Mucosa of stomach (tissue), 1 donor: Measurements from ENCODE around the gene CHSY1.

Experiments used
- H3K27me3 ChIP-seq: one replicate; pipeline ENCODE4 v1.7.0; 2013; ENCODE audit warnings: mild to moderate bottlenecking, low read length; ENCODE audit not compliant: control insufficient read depth, insufficient read depth
- H3K36me3 ChIP-seq: one replicate; pipeline ENCODE4 v1.7.0; 2013; ENCODE audit warnings: low read length; ENCODE audit not compliant: control insufficient read depth, insufficient read depth
- H3K4me1 ChIP-seq: one replicate; pipeline ENCODE4 v1.7.0; 2013; ENCODE audit warnings: mild to moderate bottlenecking, low read length; ENCODE audit not compliant: control insufficient read depth, insufficient read depth
- H3K4me3 ChIP-seq: one replicate; pipeline ENCODE4 v1.7.0; 2013; ENCODE audit warnings: low read length
- H3K9ac ChIP-seq: one replicate; pipeline ENCODE4 v1.7.0; 2013; ENCODE audit warnings: mild to moderate bottlenecking, low read length, moderate library complexity
- H3K9me3 ChIP-seq: one replicate; pipeline ENCODE4 v1.7.0; 2013; ENCODE audit warnings: mild to moderate bottlenecking, low read length, moderate library complexity; ENCODE audit not compliant: control insufficient read depth
- donor health status: Pancreatic carcinoma.

Gene CHSY1

DNA sequence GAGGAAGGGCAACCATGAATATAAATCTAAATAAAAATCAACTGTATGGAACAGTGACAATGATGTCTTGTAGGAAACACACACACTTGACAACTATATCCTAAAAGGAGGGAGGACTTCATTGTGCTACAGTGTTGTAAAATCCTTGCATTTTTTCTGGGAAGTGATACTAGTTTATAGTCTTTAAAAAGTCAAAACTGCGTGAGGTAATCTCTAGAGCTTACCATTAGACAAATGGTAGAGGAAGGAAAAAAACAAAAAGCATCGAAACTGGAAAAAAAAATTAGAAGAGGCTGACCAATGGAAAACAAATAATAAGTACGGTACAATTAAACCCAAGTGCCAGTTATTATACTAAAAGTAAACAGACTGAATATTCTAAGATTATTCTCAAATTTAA is 38.7 kb downstream of the CHSY1 start:
- Histone ChIP-seq H3K9me3 (no peaks in the 10 kb centered on the region), H3K9ac (no peak overlapping the region), H3K4me3 (no peak overlapping the region), H3K27me3 (no peaks in the 10 kb centered on the region), H3K36me3 (no peaks in the 10 kb centered on the region), H3K4me1 (peaks cover 7% of the 10 kb centered on the region)

DNA sequence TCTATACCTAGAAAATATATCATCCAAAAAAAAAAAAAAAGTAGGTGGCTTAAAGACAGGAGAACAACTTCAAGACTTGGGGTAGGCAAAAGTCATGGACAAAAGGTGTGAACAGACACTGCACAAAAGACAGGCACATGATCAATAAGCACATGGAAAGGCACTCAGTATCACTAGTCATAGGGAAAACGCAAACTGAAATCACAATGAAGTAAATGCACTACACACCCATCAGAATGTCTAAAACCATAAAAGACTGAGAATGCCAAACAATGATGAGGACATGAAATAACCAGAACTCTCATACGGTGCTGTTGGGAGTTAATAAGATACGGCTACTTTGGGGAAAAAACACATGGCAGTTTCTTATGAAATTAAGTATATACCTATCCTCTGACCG is 40.0 kb downstream of the CHSY1 start:
- Histone ChIP-seq H3K27me3 (no peaks in the 10 kb centered on the region), H3K9me3 (no peaks in the 10 kb centered on the region), H3K4me1 (no peaks in the 10 kb centered on the region), H3K4me3 (no peak overlapping the region), H3K36me3 (no peaks in the 10 kb centered on the region), H3K9ac (no peak overlapping the region)

- Histone ChIP-seq H3K9ac (no peak overlapping the region), H3K27me3 (no peaks in the 10 kb centered on the region), H3K9me3 (no peaks in the 10 kb centered on the region), H3K4me1 (no peaks in the 10 kb centered on the region), H3K4me3 (no peak overlapping the region), H3K36me3 (no peaks in the 10 kb centered on the region)
Measured at GRCh38 chr15:101210466-101210865, 41.4 kb downstream of the CHSY1 start.

DNA sequence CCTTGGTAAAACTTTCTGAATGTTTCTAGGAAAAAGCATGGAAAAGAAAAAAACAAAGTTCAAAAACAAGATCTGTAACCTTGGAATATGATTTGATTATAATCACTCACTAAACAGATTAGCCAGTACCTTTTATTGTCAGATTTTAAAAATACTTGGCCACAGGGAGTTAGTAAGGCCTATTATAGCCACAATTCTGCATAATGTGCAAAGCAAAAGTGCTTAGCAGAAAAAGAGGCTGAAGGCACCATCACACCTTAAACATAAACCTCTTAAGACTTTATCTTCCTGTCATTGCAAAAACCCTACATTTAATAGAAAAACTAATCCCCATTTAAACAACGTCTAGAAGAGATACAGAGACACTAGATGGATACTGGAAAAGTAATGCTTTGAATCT is 41.8 kb downstream of the CHSY1 start:
- no peak overlapping the region for H3K4me3 ChIP-seq
- no peaks in the 10 kb centered on the region for H3K36me3 ChIP-seq
- no peaks in the 10 kb centered on the region for H3K27me3 ChIP-seq
- no peak overlapping the region for H3K9ac ChIP-seq
- H3K9me3 ChIP-seq: no peaks in the 10 kb centered on the region
- H3K4me1 ChIP-seq: no peaks in the 10 kb centered on the region

DNA sequence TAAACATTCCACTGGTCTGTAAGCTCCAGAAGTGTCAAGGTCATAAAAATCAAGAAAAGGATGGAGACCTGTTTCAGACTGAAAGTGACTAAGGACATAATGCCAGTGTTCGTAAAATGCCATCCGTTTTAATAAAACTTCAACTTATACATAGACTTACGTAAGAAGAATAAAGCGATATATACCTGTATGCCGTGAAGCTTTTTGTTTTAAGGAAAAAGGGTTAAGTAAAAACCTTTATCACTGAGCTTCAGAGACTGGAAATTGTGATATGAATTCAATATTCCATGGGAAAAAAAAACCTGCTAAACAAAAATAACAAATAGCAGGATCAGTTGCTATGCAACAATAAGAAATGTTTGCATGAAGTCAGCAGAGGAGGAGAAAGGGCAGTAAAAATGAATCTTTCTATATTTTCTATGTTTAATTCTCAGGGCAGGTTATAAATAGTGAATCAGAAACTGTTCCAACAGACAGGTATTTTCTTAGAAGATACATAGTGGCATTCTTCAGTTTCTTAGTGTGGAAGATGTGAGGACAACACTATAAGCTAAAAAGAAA is 42.5 kb downstream of the CHSY1 start:
- no peaks in the 10 kb centered on the region for H3K9me3 ChIP-seq
- no peaks in the 10 kb centered on the region for H3K36me3 ChIP-seq
- H3K9ac ChIP-seq: no peak overlapping the region
- no peaks in the 10 kb centered on the region for H3K4me1 ChIP-seq
- H3K4me3 ChIP-seq: no peak overlapping the region
- H3K27me3 ChIP-seq: no peaks in the 10 kb centered on the region

DNA sequence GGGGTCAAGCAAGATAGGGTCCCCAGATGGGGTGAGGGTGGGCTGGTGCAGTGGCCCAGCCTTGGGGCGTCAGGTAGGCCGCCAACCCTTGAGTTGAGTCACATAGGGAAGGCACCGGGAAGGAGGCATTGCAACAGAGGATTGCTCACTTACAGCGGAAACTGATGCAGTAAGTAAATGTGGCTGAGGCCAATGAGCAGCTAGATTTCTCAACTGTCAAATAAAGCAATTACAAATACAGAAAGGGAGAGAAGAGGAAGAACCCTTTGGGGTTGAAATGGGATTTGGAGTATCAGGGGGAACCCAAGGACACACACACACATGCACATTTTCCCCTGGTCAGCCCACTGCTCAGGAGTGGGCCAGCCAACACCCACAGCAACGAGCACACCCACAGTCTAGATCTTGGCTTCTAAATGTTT is 44.0 kb downstream of the CHSY1 start:
- no peaks in the 10 kb centered on the region for H3K4me1 ChIP-seq
- H3K9me3 ChIP-seq: no peaks in the 10 kb centered on the region
- no peaks in the 10 kb centered on the region for H3K27me3 ChIP-seq
- no peak overlapping the region for H3K9ac ChIP-seq
- H3K36me3 ChIP-seq: no peaks in the 10 kb centered on the region
- no peak overlapping the region for H3K4me3 ChIP-seq

- Histone ChIP-seq H3K27me3 (no peaks in the 10 kb centered on the region), H3K9ac (no peak overlapping the region), H3K36me3 (no peaks in the 10 kb centered on the region), H3K4me1 (peaks cover 8% of the 10 kb centered on the region), H3K9me3 (no peaks in the 10 kb centered on the region), H3K4me3 (no peak overlapping the region)
Measured at GRCh38 chr15:101206176-101206591, 45.7 kb downstream of the CHSY1 start.

DNA sequence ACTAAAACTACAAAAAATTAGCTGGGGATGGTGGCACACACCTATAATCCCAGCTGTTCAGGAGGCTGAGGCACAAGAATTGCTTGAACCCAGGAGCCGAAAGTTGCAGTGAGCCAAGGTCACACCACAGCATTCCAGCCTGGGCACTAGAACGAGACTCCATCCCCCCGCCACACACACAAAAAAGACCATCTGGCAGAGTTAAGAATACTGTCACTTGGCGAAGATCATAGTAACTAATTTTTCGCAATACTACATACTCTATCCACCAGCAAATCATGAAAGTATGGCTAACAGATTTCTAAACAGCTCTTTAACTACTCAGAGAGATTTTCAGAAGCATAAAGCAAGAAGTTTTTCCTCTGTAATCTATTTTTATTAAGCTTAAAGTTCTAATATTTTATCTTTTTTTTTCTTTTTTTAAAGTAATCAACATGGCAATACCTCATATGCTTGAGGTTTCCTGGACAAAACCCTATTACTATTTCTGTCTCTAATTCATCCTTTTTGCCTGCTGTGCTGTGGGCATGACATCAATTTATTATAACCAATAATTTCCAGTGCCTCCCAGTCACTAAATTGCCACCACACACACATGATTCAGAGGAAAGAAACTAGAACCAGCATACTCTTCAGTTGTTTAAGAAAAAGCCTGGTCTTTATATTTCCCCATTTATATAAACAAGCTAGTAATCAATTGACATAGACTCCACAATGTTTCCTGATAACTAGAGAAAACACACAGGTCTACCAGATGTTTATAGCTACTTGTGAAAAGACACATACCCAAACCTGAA is 46.9 kb downstream of the CHSY1 start:
- H3K36me3 ChIP-seq: no peaks in the 10 kb centered on the region
- H3K9ac ChIP-seq: no peak overlapping the region
- H3K4me1 ChIP-seq: peaks cover 9% of the 10 kb centered on the region
- H3K27me3 ChIP-seq: no peaks in the 10 kb centered on the region
- H3K4me3 ChIP-seq: no peak overlapping the region
- no peaks in the 10 kb centered on the region for H3K9me3 ChIP-seq

GRCh38 chr15:101203607-101204189 is 48.1 kb downstream of the CHSY1 start:
- Histone ChIP-seq H3K4me1 (peaks cover 9% of the 10 kb centered on the region), H3K27me3 (no peaks in the 10 kb centered on the region), H3K9ac (no peak overlapping the region), H3K4me3 (no peak overlapping the region), H3K9me3 (no peaks in the 10 kb centered on the region), H3K36me3 (no peaks in the 10 kb centered on the region)

DNA sequence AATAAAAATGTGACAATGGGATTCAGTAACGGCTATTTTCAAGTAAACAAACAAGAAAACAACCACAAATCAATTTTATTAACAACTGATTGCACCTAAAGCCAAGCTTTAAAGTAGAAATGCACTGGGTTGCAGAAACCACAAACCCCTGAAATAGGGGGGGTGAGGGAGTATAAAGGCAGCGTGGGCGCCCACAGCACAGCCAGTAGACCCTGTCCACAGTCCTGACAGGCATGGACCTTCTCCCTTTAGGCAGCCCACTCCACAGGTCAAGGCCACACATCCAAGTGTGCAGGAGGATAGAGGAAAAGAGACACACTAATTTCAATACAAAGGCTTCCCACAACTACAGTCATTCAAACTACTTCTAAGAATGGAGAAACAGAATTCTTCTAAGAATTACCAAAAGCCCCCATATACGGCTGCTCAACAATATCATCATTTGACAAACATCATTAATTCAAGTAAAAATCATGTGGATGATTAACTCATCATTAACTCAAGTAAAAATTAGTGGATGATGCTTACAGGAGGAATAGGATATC is 48.7 kb downstream of the CHSY1 start:
- Histone ChIP-seq H3K4me1 (peaks cover 9% of the 10 kb centered on the region), H3K27me3 (no peaks in the 10 kb centered on the region), H3K9me3 (no peaks in the 10 kb centered on the region), H3K36me3 (no peaks in the 10 kb centered on the region), H3K9ac (no peak overlapping the region), H3K4me3 (no peak overlapping the region)

DNA sequence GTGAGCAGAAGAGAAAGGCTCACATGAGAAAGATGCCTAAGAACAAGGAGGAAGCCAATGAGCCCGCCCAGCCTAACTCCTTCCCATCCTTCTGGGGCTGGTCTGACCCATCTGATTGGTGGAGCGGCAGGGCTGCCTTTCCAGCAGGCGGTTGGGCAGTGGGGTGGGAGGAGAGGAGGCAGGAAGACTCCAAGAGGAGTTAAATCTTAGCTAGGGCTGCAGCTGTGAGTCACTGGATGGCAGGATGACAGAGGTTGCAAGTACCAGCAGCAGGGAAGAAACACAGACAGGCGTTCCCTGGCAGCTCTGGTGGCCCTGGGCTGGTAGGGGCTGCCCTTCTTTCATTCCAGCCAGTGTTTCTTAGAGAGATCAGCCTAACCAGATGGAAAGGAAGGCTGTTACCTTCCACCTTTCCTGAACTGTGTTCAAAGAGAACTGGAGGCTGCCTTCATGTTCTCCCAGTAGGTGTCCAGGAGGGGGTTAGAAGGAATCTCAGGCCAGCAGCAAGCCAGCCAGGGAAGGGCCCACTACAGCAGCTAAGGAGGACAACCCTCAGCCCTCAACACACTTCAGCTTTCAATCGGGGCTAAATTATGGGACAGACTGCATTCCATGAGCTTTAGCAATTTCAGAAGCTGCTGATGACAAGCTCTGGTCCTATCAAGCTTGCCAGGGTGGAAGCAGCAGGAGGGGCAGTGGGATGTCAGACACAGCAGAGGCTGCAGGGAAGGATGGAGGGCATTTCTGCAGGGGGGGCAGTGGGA is 50.3 kb downstream of the CHSY1 start:
- Histone ChIP-seq H3K36me3 (no peaks in the 10 kb centered on the region), H3K4me1 (peaks cover 9% of the 10 kb centered on the region), H3K9ac (no peak overlapping the region), H3K27me3 (no peaks in the 10 kb centered on the region), H3K4me3 (no peak overlapping the region), H3K9me3 (no peaks in the 10 kb centered on the region)

DNA sequence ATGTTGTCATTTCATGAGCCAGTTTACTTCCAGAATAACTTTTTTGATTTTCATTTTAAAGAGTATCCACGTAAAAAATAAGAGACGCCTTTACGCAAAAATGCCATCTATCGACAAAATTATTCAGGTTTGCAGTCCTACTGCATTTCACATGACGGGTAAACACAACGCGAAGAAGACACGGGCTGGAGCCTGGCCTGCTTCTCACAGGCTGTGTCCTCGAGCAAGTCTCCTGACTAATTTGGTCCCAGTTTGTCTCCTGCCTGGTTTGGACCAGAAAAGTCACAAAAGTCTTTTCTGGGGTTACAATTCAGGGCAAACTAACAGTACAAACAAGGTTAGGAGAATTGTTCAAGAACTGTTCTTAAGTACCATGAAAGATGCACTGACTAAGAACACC is 51.7 kb downstream of the CHSY1 start:
- Histone ChIP-seq H3K4me3 (no peak overlapping the region), H3K27me3 (no peaks in the 10 kb centered on the region), H3K9me3 (no peaks in the 10 kb centered on the region), H3K36me3 (no peaks in the 10 kb centered on the region), H3K4me1 (peaks cover 9% of the 10 kb centered on the region), H3K9ac (no peak overlapping the region)
